GM19438 (cell line): ENCODE results near the gene PCGF2.
A peak's percentile ranks its signal among the peaks of the same experiment; 100 is the strongest.
"Not testable (repeated sequence)": the region's sequence is repeated elsewhere in the genome, so short reads cannot be mapped to it uniquely, and the experiment has no call there.

ENCODE experiments used
- ATAC-seq: cut with Tn5 transposase; IDR thresholded peaks from one replicate; pipeline ENCODE4 v1.9.1; 2021; ENCODE audit warnings: low read depth; ENCODE audit not compliant: unreplicated experiment

Gene PCGF2

GRCh38 chr17:38748149-38748891 lies at the start of gene PCGF2:
Gene PCGF2, minus strand, starts transcription at chr17:38748336. Its CDS starts 7,934 bp downstream, at chr17:38740402.
- ATAC-seq, result no peak

GRCh38 chr17:38797828-38798227 lies 49.7 kb upstream of the PCGF2 start:
- no peak for ATAC-seq

DNA sequence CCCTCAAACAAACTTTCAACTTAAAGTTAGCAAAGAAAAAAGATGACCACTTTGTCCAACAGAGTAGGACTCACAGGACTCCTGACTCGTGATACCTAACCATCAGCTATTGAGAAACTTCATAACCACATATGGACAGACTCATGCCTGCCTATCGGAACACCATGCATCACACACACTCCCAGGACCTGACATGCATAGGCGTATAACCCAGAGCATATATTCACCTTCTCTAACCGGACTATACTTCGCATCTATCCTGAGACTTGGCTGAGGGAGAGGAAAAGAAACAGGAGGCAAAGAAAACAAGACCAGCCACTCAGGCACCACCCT lies 49.0 kb upstream of the PCGF2 start:
- ATAC-seq, result no peak

GRCh38 chr17:38796451-38797157 lies 48.5 kb upstream of the PCGF2 start:
- ATAC-seq, result no peak

GRCh38 chr17:38794221-38794620 lies 46.1 kb upstream of the PCGF2 start:
- ATAC-seq, result no peak

DNA sequence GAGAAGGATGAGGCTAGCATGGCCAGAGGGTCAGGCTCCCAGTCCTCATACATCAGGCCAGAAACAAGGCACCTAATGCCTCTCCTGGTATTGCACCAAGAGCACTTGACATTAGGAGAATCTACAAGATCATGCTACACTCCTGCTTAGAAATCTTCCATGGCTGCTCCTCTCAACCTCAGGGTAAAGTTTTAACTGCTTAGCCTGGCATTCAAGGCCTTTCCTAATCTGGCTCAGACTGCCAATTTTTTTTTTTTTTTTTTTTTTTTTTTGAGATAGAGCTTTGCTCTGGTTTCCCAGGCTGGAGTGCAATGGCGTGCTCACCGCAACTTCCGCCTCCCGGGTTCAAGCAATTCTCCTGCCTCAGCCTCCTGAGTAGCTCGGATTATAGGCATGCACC lies 43.0 kb upstream of the PCGF2 start:
- ATAC-seq, result no peak

- ATAC-seq, result not testable (repeated sequence)
Measured at GRCh38 chr17:38790148-38790707, 42.1 kb upstream of the PCGF2 start.

DNA sequence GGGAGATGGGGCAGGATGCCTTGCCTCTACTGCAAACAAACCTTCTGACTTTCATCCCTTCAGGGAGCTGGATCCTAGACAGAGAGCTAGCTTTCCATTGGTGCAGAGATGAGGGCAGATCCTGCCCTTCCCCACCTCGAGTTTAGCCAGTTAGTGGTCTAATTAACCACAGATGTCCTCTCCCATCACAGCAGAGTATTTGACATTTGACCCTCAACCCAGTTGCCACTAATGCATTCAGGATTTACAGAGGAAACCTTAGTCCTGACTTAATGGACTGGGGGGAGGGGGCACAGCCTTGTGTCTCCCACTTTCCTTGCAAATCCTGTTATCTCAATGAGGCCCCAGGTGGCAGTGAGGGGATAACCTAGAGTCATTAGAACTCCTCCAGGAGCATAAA lies 41.0 kb upstream of the PCGF2 start:
- ATAC-seq, result no peak

- ATAC-seq, result not testable (repeated sequence)
Measured at GRCh38 chr17:38787999-38788398, 39.9 kb upstream of the PCGF2 start.

- ATAC-seq, result no peak
Measured at GRCh38 chr17:38786372-38786771, 38.2 kb upstream of the PCGF2 start.

DNA sequence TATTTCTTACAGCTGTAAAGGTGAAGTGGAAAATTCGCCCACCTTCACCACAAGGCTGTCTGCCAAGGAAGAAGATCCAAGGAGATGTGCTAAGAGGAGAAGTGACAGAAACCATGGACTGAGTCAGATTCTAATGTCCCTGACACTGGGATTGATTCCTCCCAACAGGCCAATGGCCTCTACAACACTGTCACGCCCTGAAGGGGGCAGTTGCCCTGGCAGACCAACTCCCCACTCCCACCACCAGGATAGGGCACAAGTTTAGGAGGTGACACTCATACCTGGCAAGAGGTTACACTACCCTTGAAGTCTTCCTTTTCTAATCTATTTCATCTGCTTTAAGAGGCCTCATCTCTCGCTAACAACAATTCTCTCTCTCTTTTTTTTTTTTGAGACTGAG lies 35.1 kb upstream of the PCGF2 start:
- no peak for ATAC-seq

DNA sequence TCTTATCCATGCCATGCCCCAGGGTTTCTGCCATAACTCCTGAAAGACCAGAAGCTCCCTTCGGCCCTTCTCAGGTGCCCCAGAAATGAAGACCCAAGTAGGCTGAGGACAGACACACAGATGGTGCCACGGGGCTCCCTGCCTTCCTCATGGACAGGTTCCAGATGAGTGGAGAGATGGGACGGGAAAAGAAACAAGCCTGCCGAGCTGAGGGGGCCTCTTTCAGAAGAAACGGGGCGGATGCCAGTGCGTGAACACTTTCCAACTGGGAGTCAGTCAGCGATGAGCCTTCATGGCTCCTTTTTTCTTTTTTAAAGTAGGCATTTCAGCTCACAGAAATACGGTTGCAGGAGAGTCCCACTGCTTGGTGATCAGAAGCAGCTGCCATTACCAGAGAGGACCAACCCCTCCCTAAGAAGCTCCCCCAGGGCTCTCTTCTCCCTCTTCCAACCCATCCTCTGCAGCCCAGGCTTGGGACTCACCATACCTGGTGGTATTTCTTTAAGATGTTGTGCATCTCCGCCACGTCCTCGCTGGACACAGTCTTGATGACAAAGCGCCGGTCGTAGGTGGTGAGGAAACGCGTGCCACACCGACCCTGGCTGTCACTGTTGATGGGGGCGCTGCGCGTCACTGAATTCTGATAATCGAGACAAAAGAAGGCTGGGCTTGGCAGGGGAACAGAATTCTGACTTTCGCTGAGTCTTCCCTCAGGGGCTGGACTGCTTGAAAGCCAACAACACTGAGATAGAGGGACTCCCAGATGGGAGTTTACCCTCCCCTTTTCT lies 32.0 kb upstream of the PCGF2 start:
- ATAC-seq, result no peak

GRCh38 chr17:38777641-38778250 lies 29.6 kb upstream of the PCGF2 start:
- ATAC-seq, result no peak

DNA sequence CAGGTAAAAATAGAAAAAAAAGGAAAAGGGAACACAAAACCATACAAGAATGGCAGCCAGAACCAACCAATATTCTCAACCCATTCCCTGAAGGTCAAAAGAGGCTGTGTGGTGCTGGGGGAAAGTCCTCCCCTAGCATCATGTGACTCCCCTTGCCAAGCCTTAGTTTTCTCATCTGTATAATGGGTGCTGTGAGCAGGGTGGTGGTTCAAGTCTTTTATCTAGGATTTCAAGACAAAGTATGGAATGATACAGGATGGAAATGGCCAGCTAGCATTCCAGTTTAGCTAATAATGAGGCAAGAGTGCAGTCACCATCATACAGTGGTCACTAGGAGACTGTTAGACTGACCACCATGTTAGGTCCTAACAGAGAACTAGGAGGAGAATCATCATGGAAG lies 25.1 kb upstream of the PCGF2 start:
- ATAC-seq, result no peak

GRCh38 chr17:38768417-38768816 lies 20.3 kb upstream of the PCGF2 start:
- ATAC-seq, result no peak

DNA sequence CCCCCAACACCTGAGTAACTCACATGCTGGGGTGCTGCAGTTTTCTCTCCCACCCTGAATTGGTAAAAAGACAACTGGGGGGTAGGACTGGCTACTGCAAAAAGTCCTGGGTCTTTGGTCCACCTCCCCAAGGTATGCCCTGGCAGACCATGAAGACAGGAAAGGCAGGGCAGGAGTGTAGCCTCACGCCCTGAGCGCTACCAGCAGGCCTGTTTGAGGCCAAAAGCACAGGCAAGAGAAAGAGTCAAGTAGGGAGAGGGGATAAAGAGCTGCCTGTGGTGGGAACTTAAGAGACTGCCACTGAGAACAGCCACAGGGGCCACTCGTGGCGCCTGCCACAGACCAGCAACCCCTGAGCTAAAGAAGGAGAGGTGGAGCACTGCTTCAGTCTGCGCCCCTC lies 18.2 kb upstream of the PCGF2 start:
- ATAC-seq, result no peak

- ATAC-seq, result no peak
Measured at GRCh38 chr17:38762231-38762630, 14.1 kb upstream of the PCGF2 start.

GRCh38 chr17:38761612-38762011 lies 13.5 kb upstream of the PCGF2 start:
- no peak for ATAC-seq

- ATAC-seq, result no peak
Measured at GRCh38 chr17:38753071-38753506, 5.0 kb upstream of the PCGF2 start.

GRCh38 chr17:38752308-38753070 lies 4.4 kb upstream of the PCGF2 start, which contains the start of gene PSMB3:
Gene PSMB3, plus strand, starts transcription at chr17:38752741. Its CDS starts 86 bp downstream, at chr17:38752827.
- ATAC-seq, result peak; percentile 84
